Chondrocyte (in vitro differentiated cells): ENCODE measurements around the gene TECTB. TPM values are rescaled to one million over a fixed set of nuclear protein-coding genes. Genes with fewer than 3 reads are reported as not detected.

Source experiments
- DNase-seq: peaks from one replicate; pipeline ENCODE4 v3.0.0; 2021; ENCODE audit warnings: mixed read lengths, low spot score
- H3K27ac Mint-ChIP-seq: one replicate; pipeline ENCODE4 v1.8.0; 2021; ENCODE audit warnings: mild to moderate bottlenecking, moderate library complexity, mixed read lengths; ENCODE audit not compliant: unreplicated experiment
- H3K27me3 Mint-ChIP-seq: 2 replicates; pipeline ENCODE4 v1.8.0; 2021; ENCODE audit warnings: low read depth, mixed read lengths
- H3K36me3 Mint-ChIP-seq: 2 replicates; pipeline ENCODE4 v1.8.0; 2021; ENCODE audit warnings: low read depth, mixed read lengths
- H3K4me1 Mint-ChIP-seq: 2 replicates; pipeline ENCODE4 v1.8.0; 2021; ENCODE audit warnings: low read depth, mild to moderate bottlenecking, mixed read lengths
- H3K4me3 Mint-ChIP-seq: one replicate; pipeline ENCODE4 v1.8.0; 2021; ENCODE audit warnings: mild to moderate bottlenecking, moderate library complexity, mixed read lengths; ENCODE audit not compliant: unreplicated experiment
- H3K9me3 Mint-ChIP-seq: 2 replicates; pipeline ENCODE4 v1.8.0; 2021; ENCODE audit warnings: low read depth, mixed read lengths
- CTCF ChIP-seq: fragments of 200-600 bp; sonication (generic); IDR thresholded peaks from 2 replicates; pipeline ENCODE4 v1.5.0; 2021; ENCODE audit warnings: antibody characterized with exemption, mild to moderate bottlenecking, moderate library complexity
- total RNA-seq: library from RNA; stranded (reverse); gene quantifications from 3 replicates; pipeline ENCODE4 v1.2.1, GENCODE V29; 2021

TECTB gene
- total RNA-seq, 1 donor from 2014 or later = not detected

- no peaks in the 10 kb centered on the region for H3K36me3 Mint-ChIP-seq
- H3K4me3 Mint-ChIP-seq = no peak overlapping the region
- no peak for TF ChIP-seq CTCF
- H3K27ac Mint-ChIP-seq = no peak overlapping the region
- H3K4me1 Mint-ChIP-seq = no peaks in the 10 kb centered on the region
- H3K9me3 Mint-ChIP-seq = no peaks in the 10 kb centered on the region
- DNase-seq = no peak
- peaks cover 3% of the 10 kb centered on the region for H3K27me3 Mint-ChIP-seq
Observed at GRCh38 chr10:112259688-112260087, 23.5 kb upstream of the TECTB start.

- no peaks in the 10 kb centered on the region for H3K9me3 Mint-ChIP-seq
- DNase-seq = no peak
- peaks cover 3% of the 10 kb centered on the region for H3K27me3 Mint-ChIP-seq
- H3K4me1 Mint-ChIP-seq = no peaks in the 10 kb centered on the region
- no peak for TF ChIP-seq CTCF
- no peak overlapping the region for H3K27ac Mint-ChIP-seq
- no peaks in the 10 kb centered on the region for H3K36me3 Mint-ChIP-seq
- no peak overlapping the region for H3K4me3 Mint-ChIP-seq
Observed at GRCh38 chr10:112260831-112261230, 22.4 kb upstream of the TECTB start.

GRCh38 chr10:112261281-112261822, 21.8 kb upstream of the TECTB start:
- no peak for TF ChIP-seq CTCF
- Mint-ChIP-seq H3K36me3 (no peaks in the 10 kb centered on the region), H3K27ac (no peak overlapping the region), H3K9me3 (no peaks in the 10 kb centered on the region), H3K4me3 (no peak overlapping the region), H3K27me3 (peaks cover 3% of the 10 kb centered on the region), H3K4me1 (no peaks in the 10 kb centered on the region)
- no peak for DNase-seq

- Mint-ChIP-seq H3K9me3 (peaks cover 8% of the 10 kb centered on the region), H3K4me1 (no peaks in the 10 kb centered on the region), H3K27ac (no peak overlapping the region), H3K36me3 (no peaks in the 10 kb centered on the region), H3K27me3 (peaks cover 3% of the 10 kb centered on the region), H3K4me3 (no peak overlapping the region)
- no peak for DNase-seq
- no peak for TF ChIP-seq CTCF
Observed at GRCh38 chr10:112262546-112262945, 20.7 kb upstream of the TECTB start.

- H3K27ac Mint-ChIP-seq = no peak overlapping the region
Observed at GRCh38 chr10:112265745-112266144, 17.5 kb upstream of the TECTB start.

More at GRCh38 chr10:112265745-112266144, 17.5 kb upstream of the TECTB start:
- DNase-seq = no peak
- Mint-ChIP-seq H3K4me1 (no peaks in the 10 kb centered on the region), H3K36me3 (no peaks in the 10 kb centered on the region), H3K9me3 (peaks cover 15% of the 10 kb centered on the region), H3K27me3 (no peaks in the 10 kb centered on the region), H3K4me3 (no peak overlapping the region)
- no peak for TF ChIP-seq CTCF
